Fibroblast of lung (primary cell): Measurements from ENCODE around the gene MAST3. TPM values are rescaled to one million over a fixed set of nuclear protein-coding genes. Genes with fewer than 3 reads are reported as not detected.

Experiments
- DNase-seq, 2 donors: peaks; one replicate each; pipeline versions ENCODE4 v3.0.0 to v3.0.0-alpha.2; 2010; ENCODE audit warnings: low read depth in 2 of 2
- H2AFZ ChIP-seq: 2 replicates; pipeline ENCODE4 v1.5.1; 2012; ENCODE audit warnings: low read length, control low read depth, inconsistent platforms
- H3K27ac ChIP-seq: 2 replicates; pipeline ENCODE4 v1.5.1; 2011; ENCODE audit warnings: low read length, control low read depth; ENCODE audit not compliant: insufficient read depth
- H3K27me3 ChIP-seq: 2 replicates; pipeline ENCODE4 v1.5.1; 2011; ENCODE audit warnings: mild to moderate bottlenecking, low read length; ENCODE audit not compliant: control insufficient read depth, insufficient read depth
- H3K36me3 ChIP-seq: 2 replicates; pipeline ENCODE4 v1.5.1; 2011; ENCODE audit warnings: low read length; ENCODE audit not compliant: control insufficient read depth, insufficient read depth
- H3K4me1 ChIP-seq: 2 replicates; pipeline ENCODE4 v1.5.1; 2011; ENCODE audit warnings: low read length; ENCODE audit not compliant: control insufficient read depth, insufficient read depth; ENCODE audit errors: extremely low read depth
- H3K4me2 ChIP-seq: 2 replicates; pipeline ENCODE4 v1.5.1; 2011; ENCODE audit warnings: low read length, control low read depth; ENCODE audit not compliant: insufficient read depth; ENCODE audit errors: extremely low read depth
- H3K4me3 ChIP-seq, 4 experiments: fragments of 200-600 bp in 1 of 4; sonication (generic) in 1 of 4; replicated peaks in 1 of 4; 2 replicates each; pipeline ENCODE4 v1.5.1; 2011 to 2016; ENCODE audit warnings: low read length in 4 of 4, low read depth in 3 of 4, mild to moderate bottlenecking in 3 of 4, control low read depth in 2 of 4, inconsistent platforms in 1 of 4, mixed read lengths in 1 of 4; ENCODE audit not compliant: insufficient read depth in 1 of 4; ENCODE audit errors: control extremely low read depth in 1 of 4
- H3K79me2 ChIP-seq: 2 replicates; pipeline ENCODE4 v1.5.1; 2012; ENCODE audit warnings: mild to moderate bottlenecking, low read length, inconsistent platforms; ENCODE audit not compliant: control insufficient read depth, insufficient read depth
- H3K9ac ChIP-seq: 2 replicates; pipeline ENCODE4 v1.5.1; 2011; ENCODE audit warnings: mild to moderate bottlenecking, low read length, control low read depth; ENCODE audit not compliant: insufficient read depth
- H3K9me3 ChIP-seq: 2 replicates; pipeline ENCODE4 v1.5.1; 2012; ENCODE audit warnings: low read depth, low read length; ENCODE audit not compliant: control insufficient read depth, insufficient read depth
- H4K20me1 ChIP-seq: 2 replicates; pipeline ENCODE4 v1.5.1; 2011; ENCODE audit warnings: low read length; ENCODE audit not compliant: control insufficient read depth, insufficient read depth; ENCODE audit errors: extremely low read depth
- CTCF ChIP-seq, 2 donors: IDR thresholded peaks in 1 of 2; conservative IDR thresholded peaks in 1 of 2; 1 replicate in 1 of 2; 2 replicates in 1 of 2; pipeline ENCODE4 v1.5.1; 2011 to 2012; ENCODE audit warnings: low read length in 2 of 2, control low read depth in 1 of 2, inconsistent platforms in 1 of 2, low read depth in 1 of 2, mild to moderate bottlenecking in 1 of 2
- EZH2 ChIP-seq: IDR thresholded peaks from 2 replicates; pipeline ENCODE4 v1.5.1; 2012; ENCODE audit warnings: low read length, control low read depth, mild to moderate bottlenecking; ENCODE audit errors: missing control alignments
- polyA plus RNA-seq, 2 donors: library from polyadenylated mRNA; depleted of rRNA in 1 of 2; stranded (reverse) in 1 of 2; unstranded in 1 of 2; fragments of >200 nt; gene quantifications; 2 replicates each; pipeline ENCODE4 v1.2.1, GENCODE V29; 2011 to 2012; ENCODE audit warnings: missing spikeins in 1 of 2
- total RNA-seq: library from RNA; depleted of rRNA; stranded (reverse); fragments of >200 nt; gene quantifications from 2 replicates; pipeline ENCODE4 v1.2.1, GENCODE V29; 2014

The MAST3 gene
- total and polyA plus RNA-seq, 2 donors (not counting 1 experiment from before 2014, with no cell fraction given): 2.0 to 4.1 TPM

- no peak overlapping the region for H2AFZ ChIP-seq
Measured at GRCh38 chr19:18070181-18070580, 27.4 kb upstream of the MAST3 start.

GRCh38 chr19:18072335-18072734, 25.2 kb upstream of the MAST3 start:
- H3K27ac ChIP-seq: no peak overlapping the region
- no peaks in the 10 kb centered on the region for H3K79me2 ChIP-seq
- H3K9me3 ChIP-seq: no peaks in the 10 kb centered on the region
- H3K9ac ChIP-seq: no peak overlapping the region
- peaks cover 3% of the 10 kb centered on the region for H3K27me3 ChIP-seq
- H3K4me3 ChIP-seq: no peak overlapping the region
- no peak overlapping the region for H3K4me2 ChIP-seq
- no peaks in the 10 kb centered on the region for H3K4me1 ChIP-seq
- H3K36me3 ChIP-seq: no peaks in the 10 kb centered on the region
- H4K20me1 ChIP-seq: no peaks in the 10 kb centered on the region
- TF ChIP-seq CTCF (conservative IDR thresholded peaks at IDR 0.05 in 1 of 2, IDR thresholded peaks at IDR 0.05 in 1 of 2; ENCODE audit: low read depth in 1 of 2, low read length in 2 of 2): no peak
- no peak for TF ChIP-seq EZH2
- no peak overlapping the region for H2AFZ ChIP-seq
- no peak for DNase-seq

More at GRCh38 chr19:18070181-18070580, 27.4 kb upstream of the MAST3 start:
- no peak overlapping the region for H3K9ac ChIP-seq
- H4K20me1 ChIP-seq: no peaks in the 10 kb centered on the region
- H3K4me1 ChIP-seq: no peaks in the 10 kb centered on the region
- no peaks in the 10 kb centered on the region for H3K9me3 ChIP-seq
- no peak overlapping the region for H3K4me2 ChIP-seq
- H3K4me3 ChIP-seq: no peak overlapping the region
- no peaks in the 10 kb centered on the region for H3K36me3 ChIP-seq
- peak in 1 of 2 donors; percentile 6 for DNase-seq
- no peak overlapping the region for H3K27ac ChIP-seq
- TF ChIP-seq EZH2: no peak
- no peaks in the 10 kb centered on the region for H3K79me2 ChIP-seq
- peaks cover 3% of the 10 kb centered on the region for H3K27me3 ChIP-seq

- no peak for DNase-seq
- TF ChIP-seq EZH2: no peak
- no peak for TF ChIP-seq CTCF (conservative IDR thresholded peaks at IDR 0.05 in 1 of 2, IDR thresholded peaks at IDR 0.05 in 1 of 2; ENCODE audit: low read depth in 1 of 2, low read length in 2 of 2)
- Histone ChIP-seq H3K4me1 (no peaks in the 10 kb centered on the region), H3K4me2 (no peak overlapping the region), H3K36me3 (no peaks in the 10 kb centered on the region), H2AFZ (no peak overlapping the region), H3K9me3 (no peaks in the 10 kb centered on the region), H3K9ac (no peak overlapping the region), H4K20me1 (no peaks in the 10 kb centered on the region), H3K4me3 (no peak overlapping the region), H3K27ac (no peak overlapping the region), H3K27me3 (peaks cover 3% of the 10 kb centered on the region), H3K79me2 (no peaks in the 10 kb centered on the region)
Measured at GRCh38 chr19:18073197-18073596, 24.4 kb upstream of the MAST3 start.
